Adrenal gland (tissue), 12 donors: ENCODE data around the gene SYCE3. TPM values are rescaled to one million over a fixed set of nuclear protein-coding genes. Genes with fewer than 3 reads are reported as not detected.
"Not testable (repeated sequence)": the region's sequence is repeated elsewhere in the genome, so short reads cannot be mapped to it uniquely, and the experiment has no call there.

Source experiments
- DNase-seq, 7 donors: peaks; one replicate each; pipeline ENCODE4 v3.0.0-alpha.2; 2019 to 2020
- H3K27ac ChIP-seq, 5 donors: fragments of 200-600 bp; sonication (generic) in 4 of 5; 1 replicate in 3 of 5; 2 replicates in 2 of 5; pipeline versions ENCODE4 v1.5.1 to v1.8.0; 2016 to 2020; ENCODE audit warnings: mild to moderate bottlenecking in 1 of 5
- H3K27me3 ChIP-seq: fragments of 200-600 bp; 2 replicates; pipeline ENCODE4 v1.8.0; 2021
- H3K36me3 ChIP-seq, 2 donors: fragments of 200-600 bp; replicated peaks in 1 of 2; 1 replicate in 1 of 2; 2 replicates in 1 of 2; pipeline versions ENCODE4 v1.5.1 to v1.8.0; 2018 to 2022
- H3K4me1 ChIP-seq, 2 donors: fragments of 200-600 bp; replicated peaks in 1 of 2; 1 replicate in 1 of 2; 2 replicates in 1 of 2; pipeline versions ENCODE4 v1.5.1 to v1.8.0; 2018 to 2021
- H3K4me3 ChIP-seq, 4 donors: fragments of 200-600 bp; sonication (generic) in 3 of 4; one replicate each; pipeline ENCODE4 v1.5.1; 2016 to 2018
- H3K9me3 ChIP-seq, 3 donors: fragments of 200-600 bp; sonication (generic) in 1 of 3; replicated peaks in 1 of 3; 1 replicate in 2 of 3; 2 replicates in 1 of 3; pipeline versions ENCODE4 v1.5.1 to v1.8.0; 2016 to 2021
- POLR2A ChIP-seq, 2 donors: fragments of 450-650 bp; IDR thresholded peaks; one replicate each; pipeline ENCODE4 v1.6.1; 2017; ENCODE audit warnings: antibody characterized with exemption in 2 of 2, mild to moderate bottlenecking in 2 of 2, moderate library complexity in 1 of 2
- WGBS, 4 donors: extraction: QIAGEN DNeasy Blood & Tissue Kit in 2 of 4; methylation state at CpG; one replicate each; pipeline versions ENCODE4 v1.1.5 to v1.1.7; 2013 to 2017; 5-methylcytosine and 5-hydroxymethylcytosine counted together
- intact Hi-C, 2 donors: fragments of 100-400 bp; cut with DNase I; formaldehyde crosslinking; loops; one replicate each; pipeline versions ENCODE4 v1.14.1 to v1.15.0; 2022 to 2023
- polyA plus RNA-seq, 3 donors: library from polyadenylated mRNA; stranded (reverse); fragments of 200-250 nt in 2 of 3; fragments of 350-450 nt in 1 of 3; fragmentation: Illumina TruSeq in 1 of 3; extraction: RNeasy Lipid Tissue Mini Kit (QIAGEN cat#74804) in 1 of 3; gene quantifications; one replicate each; pipeline ENCODE4 v1.2.3, GENCODE V29; 2013 to 2014
- total RNA-seq, 9 donors: library from RNA; depleted of rRNA in 4 of 9; stranded (reverse); fragments of >200 nt in 4 of 9; fragments of 120-200 nt in 1 of 9; fragmentation: NEBNext Ultra II Directional in 1 of 9; extraction: Animal tissue kit (Norgen Biotek cat#: 25700) in 1 of 9; gene quantifications; one replicate each; pipeline versions ENCODE4 v1.1.0 to v1.2.4, GENCODE V29; 2013 to 2023
- TF ChIP-seq, protein P1 (sequence below), 6 experiments: fragments of 450-650 bp in 4 of 6; fragments of 200-600 bp in 2 of 6; sonication (generic) in 1 of 6; IDR thresholded peaks; 1 replicate in 5 of 6; 2 replicates in 1 of 6; pipeline versions ENCODE4 v1.5.1 to v1.8.0; 2016 to 2021; ENCODE audit warnings: antibody characterized with exemption in 6 of 6, mild to moderate bottlenecking in 2 of 6, moderate library complexity in 1 of 6
- donor health status: healthy with polysubstance abuse.
- donor health status: Bipolar disorder and iron deficiency.
- donor health status: DM: yes; HTN: yes; CAD: no.
- donor health status: DM: no; HTN: no; CAD: no.
- donor health status: DM: no; HTN: no; CAD: no.
- donor health status: DM: yes; HTN: yes; CAD: no.

SYCE3 gene
- total and polyA plus RNA-seq, 12 donors, result 0.57 to 7.2 (median 0.87) TPM; not detected in 5

DNA sequence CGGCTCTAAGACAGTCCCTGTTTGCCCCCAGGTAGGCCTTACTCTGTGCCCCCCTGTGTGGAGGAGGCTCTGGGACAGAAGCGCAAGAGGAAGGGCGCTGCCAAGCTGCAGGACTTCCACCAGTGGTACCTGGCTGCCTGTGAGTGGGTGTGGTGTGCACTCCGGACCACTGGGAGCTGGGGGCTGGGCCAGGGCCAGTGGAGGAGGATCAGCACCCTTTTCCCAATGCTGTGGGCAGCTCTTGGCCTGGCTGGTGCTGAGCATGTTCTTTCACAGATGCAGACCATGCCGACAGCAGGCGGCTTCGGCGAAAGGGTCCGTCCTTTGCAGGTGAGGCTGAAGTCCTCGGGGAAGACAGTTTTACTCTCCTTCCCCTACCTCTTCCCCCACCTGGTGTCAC is 41.0 kb downstream of the SYCE3 start:
- WGBS, 4 donors, result 89 to 100% (median 93%) methylated on average over 1 to 10 of the region's 10 CpGs
- no peak overlapping the region for H3K4me3 ChIP-seq
- peaks cover 18 to 20% of the 10 kb centered on the region in 2 donors for H3K4me1 ChIP-seq
- no peak for TF ChIP-seq POLR2A (IDR thresholded peaks at IDR 0.05)
- TF ChIP-seq, protein P1, sequence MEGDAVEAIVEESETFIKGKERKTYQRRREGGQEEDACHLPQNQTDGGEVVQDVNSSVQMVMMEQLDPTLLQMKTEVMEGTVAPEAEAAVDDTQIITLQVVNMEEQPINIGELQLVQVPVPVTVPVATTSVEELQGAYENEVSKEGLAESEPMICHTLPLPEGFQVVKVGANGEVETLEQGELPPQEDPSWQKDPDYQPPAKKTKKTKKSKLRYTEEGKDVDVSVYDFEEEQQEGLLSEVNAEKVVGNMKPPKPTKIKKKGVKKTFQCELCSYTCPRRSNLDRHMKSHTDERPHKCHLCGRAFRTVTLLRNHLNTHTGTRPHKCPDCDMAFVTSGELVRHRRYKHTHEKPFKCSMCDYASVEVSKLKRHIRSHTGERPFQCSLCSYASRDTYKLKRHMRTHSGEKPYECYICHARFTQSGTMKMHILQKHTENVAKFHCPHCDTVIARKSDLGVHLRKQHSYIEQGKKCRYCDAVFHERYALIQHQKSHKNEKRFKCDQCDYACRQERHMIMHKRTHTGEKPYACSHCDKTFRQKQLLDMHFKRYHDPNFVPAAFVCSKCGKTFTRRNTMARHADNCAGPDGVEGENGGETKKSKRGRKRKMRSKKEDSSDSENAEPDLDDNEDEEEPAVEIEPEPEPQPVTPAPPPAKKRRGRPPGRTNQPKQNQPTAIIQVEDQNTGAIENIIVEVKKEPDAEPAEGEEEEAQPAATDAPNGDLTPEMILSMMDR (IDR thresholded peaks at IDR 0.05), result no peak
- no peak for DNase-seq
- H3K36me3 ChIP-seq, result peaks cover 0 to 54% of the 10 kb centered on the region in 2 donors
- H3K27me3 ChIP-seq, result no peaks in the 10 kb centered on the region
- H3K27ac ChIP-seq, result no peak overlapping the region
- intact Hi-C loops, result no loop called here
- H3K9me3 ChIP-seq, result no peaks in the 10 kb centered on the region

DNA sequence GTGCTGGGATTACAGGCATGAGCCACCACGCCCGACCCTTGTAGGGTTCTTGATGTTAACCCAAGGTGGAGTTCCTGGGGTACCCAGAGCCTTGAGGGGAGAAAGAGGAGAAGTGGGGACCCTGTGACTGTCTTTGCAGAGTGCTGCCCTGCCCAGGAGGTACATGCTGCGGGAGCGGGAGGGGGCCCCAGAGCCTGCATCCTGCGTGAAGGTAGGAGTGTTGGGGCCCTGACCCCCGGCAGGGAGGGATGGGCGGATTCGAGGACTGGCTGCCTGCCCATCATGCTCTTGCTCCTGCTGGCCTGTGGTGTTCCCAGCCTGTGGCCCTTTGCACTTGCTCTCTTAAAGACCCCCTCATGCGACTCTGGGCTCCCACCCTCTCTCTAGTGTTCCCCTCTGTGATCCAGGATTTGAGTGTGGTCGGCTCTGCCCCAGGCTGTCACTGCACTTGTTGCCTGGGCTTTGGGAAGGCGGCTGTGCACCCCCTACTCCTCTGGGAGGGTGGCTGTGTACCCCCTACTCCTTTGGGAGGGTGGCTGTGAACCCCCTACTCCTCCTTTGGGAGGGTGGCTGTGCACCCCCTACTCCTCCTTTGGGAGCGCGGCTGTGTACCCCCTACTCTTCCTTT is 41.8 kb downstream of the SYCE3 start:
- Histone ChIP-seq H3K27me3 (no peaks in the 10 kb centered on the region), H3K9me3 (no peaks in the 10 kb centered on the region), H3K36me3 (peaks cover 0 to 54% of the 10 kb centered on the region in 2 donors), H3K27ac (no peak overlapping the region), H3K4me1 (peaks cover 11 to 13% of the 10 kb centered on the region in 2 donors), H3K4me3 (no peak overlapping the region)
- peak in 1 of 7 donors; percentile 15 for DNase-seq
- intact Hi-C loops, result no loop called here
- 91 to 98% (median 94%) methylated on average over 5 to 13 of the region's 13 CpGs for WGBS, 4 donors
- TF ChIP-seq POLR2A (IDR thresholded peaks at IDR 0.05), result no peak
- TF ChIP-seq, protein P1 (IDR thresholded peaks at IDR 0.05), result no peak

DNA sequence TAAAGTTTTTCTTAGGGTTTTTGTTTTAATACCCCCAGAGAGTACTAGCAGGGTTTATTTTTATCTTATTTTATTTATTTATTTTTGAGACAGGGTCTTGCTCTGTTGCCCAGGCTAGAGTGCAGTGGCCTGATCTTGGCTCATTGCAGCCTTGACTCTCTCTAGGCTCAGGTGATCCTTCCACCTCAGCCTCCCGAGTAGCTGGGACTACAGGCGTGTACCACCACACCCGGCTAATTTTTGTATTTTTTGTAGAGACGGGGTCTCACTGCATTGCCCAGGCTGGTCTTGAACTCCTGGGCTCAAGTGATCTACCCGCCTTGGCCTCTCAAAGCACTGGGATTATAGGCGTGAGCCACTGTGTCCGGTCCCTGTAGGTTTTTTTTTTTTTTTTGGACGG is 42.5 kb downstream of the SYCE3 start:
- DNase-seq, H3K4me3 ChIP-seq, intact Hi-C loops, H3K27me3 ChIP-seq, H3K27ac ChIP-seq, H3K9me3 ChIP-seq: not testable (repeated sequence)
- H3K36me3 ChIP-seq, result peaks cover 0 to 54% of the 10 kb centered on the region in 2 donors
- peaks cover 11 to 13% of the 10 kb centered on the region in 2 donors for H3K4me1 ChIP-seq
- WGBS, 4 donors, result 91 to 99% (median 96%) methylated on average over 8 of the region's 8 CpGs

DNA sequence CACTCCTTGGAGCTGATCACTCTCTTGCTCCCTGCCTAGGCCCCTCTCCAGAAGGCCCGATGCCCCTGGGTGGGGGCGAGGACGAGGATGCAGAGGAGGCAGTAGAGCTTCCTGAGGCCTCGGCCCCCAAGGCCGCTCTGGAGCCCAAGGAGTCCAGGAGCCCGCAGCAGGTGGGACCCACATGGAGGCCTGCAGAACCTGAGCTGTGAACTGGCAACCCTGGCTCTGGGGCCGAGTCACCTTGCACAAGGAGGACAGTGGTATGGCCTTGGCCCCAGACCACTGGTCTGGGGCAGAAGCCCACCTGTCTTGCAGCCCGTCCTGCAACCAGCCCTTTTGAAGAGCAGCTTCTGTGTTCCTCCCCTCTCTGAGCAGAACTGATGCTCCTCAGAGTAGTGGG is 43.6 kb downstream of the SYCE3 start:
- Histone ChIP-seq H3K9me3 (no peaks in the 10 kb centered on the region), H3K4me1 (peaks cover 1 to 5% of the 10 kb centered on the region in 2 donors), H3K27ac (no peak overlapping the region), H3K36me3 (peaks cover 0 to 54% of the 10 kb centered on the region in 2 donors), H3K27me3 (no peaks in the 10 kb centered on the region), H3K4me3 (no peak overlapping the region)
- intact Hi-C loops, result no loop called here
- TF ChIP-seq, protein P1 (IDR thresholded peaks at IDR 0.05), result no peak
- no peak for TF ChIP-seq POLR2A (IDR thresholded peaks at IDR 0.05)
- 93 to 100% (median 96%) methylated on average over 1 to 8 of the region's 8 CpGs for WGBS, 4 donors
- DNase-seq, result no peak

DNA sequence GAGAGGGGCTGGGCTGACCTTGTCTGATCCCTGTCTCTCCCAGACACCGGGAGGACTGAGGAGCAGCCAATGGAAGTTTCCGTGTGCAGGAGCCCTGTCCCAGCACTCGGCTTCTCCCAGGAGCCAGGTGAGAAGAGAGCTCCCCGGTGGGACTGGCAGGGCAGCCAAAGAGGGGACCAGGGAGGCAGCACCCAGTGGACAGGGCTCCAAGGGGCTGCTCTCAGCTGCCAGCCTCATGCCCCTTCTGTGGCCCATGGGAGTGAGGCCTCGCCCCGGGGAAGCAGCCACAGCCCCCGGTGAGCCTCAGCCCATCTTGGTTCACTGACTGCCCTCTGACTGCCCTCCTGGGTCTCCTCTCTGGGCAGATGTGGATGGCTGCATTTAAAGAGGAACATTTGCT is 44.1 kb downstream of the SYCE3 start:
- H3K9me3 ChIP-seq, result no peaks in the 10 kb centered on the region
- H3K4me3 ChIP-seq, result no peak overlapping the region
- peaks cover 0 to 49% of the 10 kb centered on the region in 2 donors for H3K36me3 ChIP-seq
- DNase-seq, result no peak
- no peaks in the 10 kb centered on the region for H3K4me1 ChIP-seq
- intact Hi-C loops, result no loop called here
- WGBS, 4 donors, result 92 to 97% (median 95%) methylated on average over 3 to 7 of the region's 7 CpGs
- no peak for TF ChIP-seq POLR2A (IDR thresholded peaks at IDR 0.05)
- TF ChIP-seq, protein P1 (IDR thresholded peaks at IDR 0.05), result no peak
- H3K27ac ChIP-seq, result no peak overlapping the region
- H3K27me3 ChIP-seq, result no peaks in the 10 kb centered on the region
